Brain microvascular endothelial cell (primary cell): ENCODE results near the gene PAQR6.
A peak's percentile ranks its signal among the peaks of the same experiment; 100 is the strongest.

Experiments
- DNase-seq: peaks from one replicate; pipeline ENCODE4 v3.0.0-alpha.2; 2020
- H3K27ac ChIP-seq: fragments of 250-450 bp; sonication (Bioruptor Pico); 2 replicates; pipeline ENCODE4 v1.5.1; 2020; ENCODE audit warnings: mild to moderate bottlenecking, moderate library complexity
- H3K27me3 ChIP-seq: fragments of 250-450 bp; sonication (Bioruptor Pico); replicated peaks from 2 replicates; pipeline ENCODE4 v1.5.1; 2020; ENCODE audit warnings: mild to moderate bottlenecking
- H3K36me3 ChIP-seq: fragments of 250-450 bp; sonication (Bioruptor Pico); replicated peaks from 2 replicates; pipeline ENCODE4 v1.5.1; 2020; ENCODE audit warnings: mild to moderate bottlenecking
- H3K4me3 ChIP-seq: 2 replicates; pipeline ENCODE4 v1.5.1; 2011; ENCODE audit warnings: low read depth, mild to moderate bottlenecking, control low read depth, low read length, moderate library complexity
- in situ Hi-C: cut with HindIII; loops from 2 replicates; pipeline ENCODE4 v1.10.0; 2017; ENCODE audit warnings: low sequenced_read_pairs, low pct_ligation_motif_present
- TF ChIP-seq, protein P1 (sequence below): IDR thresholded peaks from 2 replicates; pipeline ENCODE4 v1.5.1; 2011; ENCODE audit warnings: low read depth, mild to moderate bottlenecking, moderate library complexity, low read length, control low read depth, inconsistent platforms; ENCODE audit errors: missing control alignments

PAQR6 gene

DNA sequence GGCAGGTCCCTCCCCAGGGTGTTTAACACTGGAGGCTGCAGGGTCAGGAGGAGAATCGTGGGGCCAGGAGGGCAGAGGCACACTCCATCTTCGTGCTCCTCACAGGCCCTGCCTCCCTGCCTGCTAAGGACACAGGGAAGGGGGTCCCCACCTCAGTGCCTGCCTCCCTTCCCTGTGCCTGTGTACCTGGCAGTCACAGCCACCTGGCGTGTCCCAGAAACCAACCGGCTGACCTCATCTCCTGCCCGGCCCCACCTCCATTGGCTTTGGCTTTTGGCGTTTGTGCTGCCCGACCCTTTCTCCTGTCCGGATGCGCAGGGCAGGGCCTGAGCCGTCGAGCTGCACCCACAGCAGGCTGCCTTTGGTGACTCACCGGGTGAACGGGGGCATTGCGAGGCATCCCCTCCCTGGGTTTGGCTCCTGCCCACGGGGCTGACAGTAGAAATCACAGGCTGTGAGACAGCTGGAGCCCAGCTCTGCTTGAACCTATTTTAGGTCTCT is 6.5 kb downstream of the PAQR6 start:
- TF ChIP-seq, protein P1, sequence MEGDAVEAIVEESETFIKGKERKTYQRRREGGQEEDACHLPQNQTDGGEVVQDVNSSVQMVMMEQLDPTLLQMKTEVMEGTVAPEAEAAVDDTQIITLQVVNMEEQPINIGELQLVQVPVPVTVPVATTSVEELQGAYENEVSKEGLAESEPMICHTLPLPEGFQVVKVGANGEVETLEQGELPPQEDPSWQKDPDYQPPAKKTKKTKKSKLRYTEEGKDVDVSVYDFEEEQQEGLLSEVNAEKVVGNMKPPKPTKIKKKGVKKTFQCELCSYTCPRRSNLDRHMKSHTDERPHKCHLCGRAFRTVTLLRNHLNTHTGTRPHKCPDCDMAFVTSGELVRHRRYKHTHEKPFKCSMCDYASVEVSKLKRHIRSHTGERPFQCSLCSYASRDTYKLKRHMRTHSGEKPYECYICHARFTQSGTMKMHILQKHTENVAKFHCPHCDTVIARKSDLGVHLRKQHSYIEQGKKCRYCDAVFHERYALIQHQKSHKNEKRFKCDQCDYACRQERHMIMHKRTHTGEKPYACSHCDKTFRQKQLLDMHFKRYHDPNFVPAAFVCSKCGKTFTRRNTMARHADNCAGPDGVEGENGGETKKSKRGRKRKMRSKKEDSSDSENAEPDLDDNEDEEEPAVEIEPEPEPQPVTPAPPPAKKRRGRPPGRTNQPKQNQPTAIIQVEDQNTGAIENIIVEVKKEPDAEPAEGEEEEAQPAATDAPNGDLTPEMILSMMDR, result no peak
- H3K27ac ChIP-seq, result no peak overlapping the region
- peak; percentile 45 for DNase-seq
- H3K36me3 ChIP-seq, result peaks cover 6% of the 10 kb centered on the region
- in situ Hi-C loops, result no loop called here
- H3K4me3 ChIP-seq, result no peak overlapping the region
- peaks cover 7% of the 10 kb centered on the region for H3K27me3 ChIP-seq

DNA sequence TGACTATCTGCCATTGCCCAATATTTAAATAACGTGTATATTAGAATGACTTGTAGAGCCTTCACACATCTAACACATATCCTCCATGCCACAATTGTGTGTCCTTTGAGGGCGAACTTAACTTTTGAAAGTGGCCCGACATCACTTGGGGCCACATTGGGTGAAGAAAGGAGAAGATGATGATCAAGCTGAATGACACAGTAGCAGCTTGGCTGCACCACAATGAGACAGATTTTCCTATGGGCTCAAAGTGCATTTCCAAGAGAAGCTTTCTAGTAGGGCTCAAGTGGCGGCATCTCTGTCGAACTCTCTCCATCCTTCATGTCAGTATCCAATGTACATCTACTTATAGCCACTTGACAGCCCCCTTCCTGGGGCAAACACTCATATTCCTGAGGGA is 9.6 kb downstream of the PAQR6 start:
- no peak overlapping the region for H3K27ac ChIP-seq
- H3K27me3 ChIP-seq, result no peaks in the 10 kb centered on the region
- TF ChIP-seq, protein P1, result no peak
- no peak overlapping the region for H3K4me3 ChIP-seq
- DNase-seq, result no peak
- in situ Hi-C loops, result no loop called here
- peaks cover 11% of the 10 kb centered on the region for H3K36me3 ChIP-seq

DNA sequence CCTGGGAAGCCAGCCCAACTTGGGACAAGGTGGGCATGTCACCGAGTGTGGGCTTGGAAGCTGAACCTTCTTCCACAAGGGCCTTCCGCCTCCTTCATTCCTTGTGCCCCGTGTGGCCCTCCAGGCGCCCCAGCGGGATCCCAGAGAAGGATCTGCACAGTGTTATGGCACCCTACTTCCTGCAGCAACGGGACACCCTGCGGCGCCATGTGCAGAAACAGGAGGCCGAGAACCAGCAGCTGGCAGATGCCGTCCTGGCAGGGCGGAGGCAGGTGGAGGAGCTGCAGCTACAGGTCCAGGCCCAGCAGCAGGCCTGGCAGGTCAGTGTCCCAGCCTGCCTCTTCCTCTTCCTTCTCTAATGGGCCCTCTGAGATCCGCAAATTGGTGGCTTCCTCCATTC is 11.7 kb downstream of the PAQR6 start:
- H3K36me3 ChIP-seq, result peaks cover 11% of the 10 kb centered on the region
- no peak overlapping the region for H3K27ac ChIP-seq
- in situ Hi-C loops, result no loop called here
- TF ChIP-seq, protein P1, result no peak
- no peak for DNase-seq
- H3K27me3 ChIP-seq, result no peaks in the 10 kb centered on the region
- no peak overlapping the region for H3K4me3 ChIP-seq

DNA sequence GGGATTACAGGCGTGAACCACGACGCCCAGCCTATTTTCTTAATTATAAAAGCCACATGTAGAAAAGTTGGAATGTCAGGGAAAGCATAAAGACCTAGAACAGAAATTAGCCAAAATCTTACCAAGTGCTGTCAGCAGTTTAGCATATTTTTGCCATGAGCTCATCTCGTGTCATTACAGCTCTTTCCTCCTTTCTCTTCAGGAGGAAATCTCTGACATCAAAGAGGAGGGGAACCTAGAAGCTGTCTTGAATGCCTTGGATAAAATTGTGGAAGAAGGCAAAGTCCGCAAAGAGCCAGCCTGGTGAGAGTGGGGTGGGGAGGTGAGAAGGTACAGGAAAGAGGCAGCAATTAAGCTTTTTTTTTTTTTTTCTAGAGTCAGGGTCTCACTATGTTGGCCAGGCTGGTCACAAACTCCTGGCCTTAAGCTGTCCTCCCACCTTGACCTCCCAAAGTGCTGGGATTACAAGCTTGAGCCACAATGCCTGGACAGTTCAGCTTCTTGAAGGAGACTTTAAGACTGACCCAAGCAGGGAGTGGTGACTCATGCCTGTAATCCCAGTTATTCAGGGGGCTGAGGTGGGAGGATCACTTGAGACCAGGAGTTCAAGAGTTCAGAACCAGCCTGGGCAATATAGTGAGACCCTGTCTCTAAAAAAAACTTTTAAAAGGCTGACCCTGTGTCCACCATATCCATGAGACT is 14.3 kb downstream of the PAQR6 start:
- Histone ChIP-seq H3K36me3 (peaks cover 15% of the 10 kb centered on the region), H3K27ac (peak overlapping the region; percentile 81), H3K4me3 (no peak overlapping the region), H3K27me3 (no peaks in the 10 kb centered on the region)
- in situ Hi-C loops, result no loop called here
- DNase-seq, result peak; percentile 72
- TF ChIP-seq, protein P1, result no peak

DNA sequence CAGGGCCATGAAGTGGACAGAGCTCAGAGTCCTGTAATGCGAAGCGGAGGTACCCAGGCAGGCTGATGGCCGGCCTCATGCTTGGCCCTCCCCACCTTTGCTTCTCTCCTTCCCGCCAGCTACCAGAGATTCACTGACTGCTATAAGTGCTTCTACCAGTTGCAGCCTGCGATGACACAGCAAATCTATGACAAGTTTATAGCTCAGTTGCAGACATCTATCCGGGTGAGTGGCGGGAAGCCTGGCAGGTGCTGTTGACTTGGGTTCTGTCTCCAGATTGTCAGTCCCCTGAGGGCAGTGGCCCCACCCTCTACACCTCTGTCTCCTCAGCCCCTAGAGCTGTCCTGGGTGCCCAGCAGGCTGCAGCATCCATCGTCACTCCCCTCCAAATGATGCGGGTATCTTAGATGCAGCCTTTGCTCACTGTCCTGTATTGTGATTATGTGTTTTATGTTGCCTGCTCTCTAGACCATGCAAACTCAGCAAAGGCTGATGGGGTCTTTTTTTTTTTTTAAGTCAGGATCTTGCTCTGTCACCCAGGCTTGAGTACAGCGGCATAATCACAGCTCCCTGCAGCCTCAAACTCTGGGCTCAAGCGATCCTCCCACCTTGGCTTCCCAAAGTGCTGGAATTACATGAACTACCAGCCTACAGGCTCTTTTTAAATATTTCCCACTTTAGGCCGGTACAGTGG is 15.5 kb downstream of the PAQR6 start:
- TF ChIP-seq, protein P1, result no peak
- in situ Hi-C loops, result no loop called here
- no peaks in the 10 kb centered on the region for H3K27me3 ChIP-seq
- H3K27ac ChIP-seq, result no peak overlapping the region
- H3K4me3 ChIP-seq, result no peak overlapping the region
- DNase-seq, result no peak
- H3K36me3 ChIP-seq, result peaks cover 19% of the 10 kb centered on the region
